ENCODE data around the gene GTF2F2.
"Not testable (repeated sequence)": the region's sequence is repeated elsewhere in the genome, so short reads cannot be mapped to it uniquely, and the experiment has no call there.

The GTF2F2 gene

DNA sequence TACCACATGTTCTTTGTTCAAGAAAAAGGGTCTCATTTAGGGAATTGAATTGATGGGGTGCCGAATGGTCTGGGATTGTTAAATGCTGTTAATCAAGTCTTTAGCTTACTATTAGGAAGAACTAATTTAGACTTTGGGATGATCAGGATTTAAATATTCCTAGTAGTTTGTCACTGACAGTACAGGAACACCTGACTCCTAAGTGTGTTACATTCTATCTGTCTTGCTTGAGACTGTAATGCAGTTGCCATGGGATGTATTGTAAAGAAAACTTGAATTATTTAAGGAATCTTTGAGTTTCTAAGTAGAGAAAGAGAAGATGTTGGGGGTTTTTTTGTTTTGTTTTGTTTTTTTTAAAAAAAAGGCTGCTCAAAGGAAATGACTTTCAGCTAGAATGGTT lies 98.4 kb downstream of the GTF2F2 start:
- DNase-seq (ENCODE audit: low spot score) = no peak

- peak; percentile 30 for DNase-seq (ENCODE audit: low spot score)
Observed at GRCh38 chr13:45219123-45219891, 99.0 kb downstream of the GTF2F2 start.

GRCh38 chr13:45219938-45220375 lies 99.6 kb downstream of the GTF2F2 start:
- DNase-seq (ENCODE audit: low spot score) = peak; percentile 93

DNA sequence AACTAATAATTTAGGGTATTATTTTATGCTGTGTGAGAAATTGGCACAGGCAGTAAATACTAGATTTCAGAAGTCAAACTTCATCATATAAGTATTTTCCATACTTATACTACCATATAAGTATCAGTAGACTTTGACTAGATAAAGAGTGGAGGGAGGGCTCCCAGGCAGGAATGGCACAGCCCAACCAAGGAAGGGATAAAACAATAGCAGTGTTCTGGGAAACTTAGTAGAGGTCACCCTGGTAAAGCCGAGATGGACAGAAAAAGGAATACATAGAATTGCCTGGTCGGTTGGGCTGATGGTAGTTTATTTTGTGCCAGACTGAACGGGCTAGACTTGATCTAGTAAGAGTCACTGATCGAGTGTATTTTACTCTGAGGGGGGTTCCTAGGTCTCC lies 100.1 kb downstream of the GTF2F2 start:
- DNase-seq (ENCODE audit: low spot score) = no peak

DNA sequence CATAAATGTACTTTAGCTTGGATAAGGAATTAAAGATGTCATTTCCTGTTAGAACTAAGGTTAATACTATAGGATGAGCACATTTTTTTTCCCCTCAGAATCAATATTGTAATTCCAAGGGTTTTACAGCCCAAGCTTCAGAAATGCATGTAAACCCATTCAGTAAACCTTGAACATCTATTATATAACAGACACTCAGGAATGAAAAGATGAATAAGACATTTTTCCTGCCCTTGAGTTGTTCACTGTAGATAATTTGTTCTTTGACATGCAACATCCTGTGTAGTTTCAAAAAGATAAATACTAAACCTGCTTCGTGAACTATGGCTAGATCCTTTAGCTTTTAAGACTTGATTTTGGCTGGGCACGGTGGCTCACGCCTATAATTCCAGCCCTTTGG lies 102.2 kb downstream of the GTF2F2 start:
- DNase-seq (ENCODE audit: low spot score) = no peak

DNA sequence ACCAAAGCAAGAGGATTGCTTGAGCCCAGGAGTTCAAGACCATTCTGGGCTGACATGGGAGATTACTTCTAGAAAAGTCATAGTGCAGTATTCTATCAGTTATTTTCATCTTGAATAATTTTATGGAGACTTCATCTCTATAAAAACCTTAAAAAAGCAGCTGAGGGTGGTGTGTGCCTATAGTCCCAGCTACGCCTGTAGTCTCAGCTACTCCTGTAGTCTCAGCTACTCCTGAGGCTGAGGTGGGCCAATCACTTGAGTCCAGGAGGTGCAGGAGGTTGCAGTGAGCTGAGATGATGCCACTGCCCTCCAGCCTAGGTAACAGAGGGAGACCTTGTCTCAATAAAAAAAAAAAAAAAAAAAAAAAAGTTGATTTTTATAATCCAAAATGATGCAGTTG lies 102.6 kb downstream of the GTF2F2 start:
- DNase-seq (ENCODE audit: low spot score) = no peak

DNA sequence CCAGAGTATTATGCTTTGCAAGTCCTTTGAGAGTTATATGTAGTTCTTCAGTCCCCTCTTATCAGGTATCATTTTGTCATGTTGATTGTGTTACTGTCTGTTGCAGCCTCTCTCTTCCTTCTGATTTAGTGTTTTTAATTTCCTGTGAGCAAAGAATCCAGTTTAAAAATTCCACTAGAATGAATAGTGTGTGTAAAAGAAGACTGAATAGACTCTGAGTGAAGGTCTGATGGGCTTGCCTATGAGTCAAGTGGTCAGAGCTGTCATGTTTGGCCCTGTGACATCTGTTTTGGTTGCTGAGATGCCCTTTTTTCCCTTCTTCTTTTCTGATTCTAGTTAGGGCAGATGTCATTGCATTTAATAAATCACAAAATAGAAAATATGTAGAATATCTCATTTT lies 103.9 kb downstream of the GTF2F2 start:
- DNase-seq (ENCODE audit: low spot score) = no peak

- no peak for DNase-seq (ENCODE audit: low spot score)
Observed at GRCh38 chr13:45225370-45225769, 105.1 kb downstream of the GTF2F2 start.

- no peak for DNase-seq (ENCODE audit: low spot score)
Observed at GRCh38 chr13:45226024-45226423, 105.7 kb downstream of the GTF2F2 start.

DNA sequence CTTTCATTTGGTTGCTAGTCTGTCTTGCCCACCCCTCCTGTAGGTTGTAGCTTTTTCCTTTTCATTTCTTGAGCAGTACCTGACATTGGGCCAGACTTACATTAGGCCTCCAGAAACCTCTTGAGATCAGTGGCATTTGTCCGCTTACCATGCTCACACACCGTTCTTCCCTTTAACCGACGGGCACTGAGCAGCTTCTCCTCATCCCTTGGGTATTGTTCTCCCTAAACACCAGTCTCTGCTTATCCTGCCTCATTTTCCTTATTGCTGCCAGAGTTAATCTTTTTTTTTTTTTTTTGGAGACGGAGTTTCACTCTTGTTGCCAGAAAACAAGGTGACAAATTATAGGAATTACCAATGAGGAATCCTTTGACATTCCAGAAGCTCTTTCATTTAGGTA lies 107.7 kb downstream of the GTF2F2 start:
- DNase-seq (ENCODE audit: low spot score) = no peak

DNA sequence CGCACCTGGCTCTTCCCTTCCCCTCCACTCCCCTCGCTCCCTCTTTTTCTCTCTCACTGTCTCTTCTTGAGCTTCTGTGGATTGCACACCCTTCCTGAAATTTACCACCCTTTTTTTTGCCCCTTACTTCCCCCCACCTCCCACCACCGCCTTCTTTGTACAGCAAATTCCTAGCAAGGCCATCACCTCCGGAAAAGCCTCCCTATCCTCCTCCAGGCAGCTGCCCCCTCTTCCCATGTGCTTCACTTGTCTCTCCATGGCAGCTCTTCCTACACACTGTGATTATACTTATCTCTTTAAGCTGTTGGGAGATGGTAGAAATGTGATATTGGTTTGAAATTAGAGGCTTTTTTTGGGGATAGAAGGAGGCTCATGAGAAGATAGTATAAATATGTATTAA lies 108.9 kb downstream of the GTF2F2 start:
- DNase-seq (ENCODE audit: low spot score) = no peak

- DNase-seq (ENCODE audit: low spot score) = no peak
Observed at GRCh38 chr13:45231305-45231704, 111.0 kb downstream of the GTF2F2 start.

- no peak for DNase-seq (ENCODE audit: low spot score)
Observed at GRCh38 chr13:45231722-45232121, 111.4 kb downstream of the GTF2F2 start.

- no peak for DNase-seq (ENCODE audit: low spot score)
Observed at GRCh38 chr13:45232591-45232990, 112.3 kb downstream of the GTF2F2 start.

DNA sequence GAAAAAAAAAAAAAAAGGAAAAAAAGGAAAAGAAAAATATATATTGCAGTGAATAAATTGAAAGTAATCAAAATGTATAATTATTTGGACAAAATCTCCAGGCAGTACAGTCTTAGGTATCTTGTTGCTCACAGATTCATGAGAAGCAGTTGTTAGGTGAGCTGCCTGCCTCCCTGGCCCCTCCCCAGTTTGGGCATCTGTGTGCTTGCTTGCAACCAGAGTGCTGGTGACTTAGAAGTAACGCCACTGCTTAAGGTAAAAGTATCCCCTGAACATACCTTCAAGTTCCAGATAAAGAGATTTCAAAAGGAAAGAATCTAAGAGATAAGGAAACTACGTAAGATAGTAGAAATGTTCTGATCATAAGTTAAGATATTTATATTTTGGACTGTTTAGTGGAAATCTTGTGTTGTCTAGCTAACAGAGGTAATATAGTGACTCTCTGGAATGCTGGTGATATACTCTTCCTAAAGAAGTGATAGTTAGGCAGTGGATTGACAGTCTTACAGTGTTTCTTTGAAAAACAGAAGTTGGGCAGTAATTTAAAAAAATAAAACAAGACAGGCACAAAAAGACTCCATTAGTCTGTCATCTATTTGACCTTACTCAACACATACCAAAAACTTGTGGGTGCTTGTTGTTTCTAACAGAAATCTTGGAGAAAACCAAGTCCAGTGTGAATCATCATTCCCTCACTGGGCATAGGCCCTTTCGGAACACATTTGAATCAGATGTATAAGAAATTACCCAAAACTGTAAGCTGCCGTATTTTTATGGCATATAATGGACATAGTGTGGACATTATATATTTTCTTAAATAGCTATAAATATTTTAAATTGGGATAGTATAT lies 118.9 kb downstream of the GTF2F2 start:
- DNase-seq (ENCODE audit: low spot score) = no peak

DNA sequence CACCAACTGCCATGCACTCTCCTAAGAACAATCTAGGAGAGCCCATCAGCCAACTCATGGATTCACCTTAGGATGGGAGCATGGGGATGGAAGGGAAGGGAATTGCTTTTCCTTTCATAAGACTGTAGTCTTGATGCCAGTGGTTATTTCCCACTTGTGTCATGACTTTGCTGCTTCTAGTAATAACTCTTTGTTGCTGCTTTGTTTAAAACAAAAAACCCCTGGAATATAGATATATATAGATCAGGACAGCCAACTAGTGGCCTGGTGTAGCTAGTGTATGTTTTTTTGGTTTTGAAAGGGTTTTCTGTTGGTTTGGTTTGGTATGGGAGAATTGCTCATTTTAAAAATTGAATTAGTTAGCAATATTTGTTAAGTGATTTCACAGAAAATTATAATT lies 119.8 kb downstream of the GTF2F2 start:
- DNase-seq (ENCODE audit: low spot score) = no peak

GRCh38 chr13:45242070-45242469 lies 121.8 kb downstream of the GTF2F2 start:
- DNase-seq (ENCODE audit: low spot score) = no peak

DNA sequence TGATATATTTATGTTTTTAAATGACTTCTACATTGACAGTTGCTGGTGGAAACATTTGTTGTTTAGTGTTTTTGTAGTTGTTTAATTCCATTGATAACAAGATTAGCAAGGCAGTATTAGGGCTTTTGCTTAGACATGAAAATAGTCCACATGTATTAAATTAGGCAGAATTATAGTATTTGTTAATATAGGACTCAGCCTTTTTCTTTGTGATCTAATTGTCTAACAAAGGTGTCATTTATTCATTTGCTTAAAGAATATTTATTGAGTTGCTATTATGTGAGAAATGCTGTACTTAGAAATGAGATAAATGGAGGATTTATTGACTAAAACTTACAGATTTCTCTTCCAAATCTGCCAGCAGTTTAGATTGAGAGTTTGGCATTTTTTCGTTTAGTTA lies 122.2 kb downstream of the GTF2F2 start:
- DNase-seq (ENCODE audit: low spot score) = no peak

DNA sequence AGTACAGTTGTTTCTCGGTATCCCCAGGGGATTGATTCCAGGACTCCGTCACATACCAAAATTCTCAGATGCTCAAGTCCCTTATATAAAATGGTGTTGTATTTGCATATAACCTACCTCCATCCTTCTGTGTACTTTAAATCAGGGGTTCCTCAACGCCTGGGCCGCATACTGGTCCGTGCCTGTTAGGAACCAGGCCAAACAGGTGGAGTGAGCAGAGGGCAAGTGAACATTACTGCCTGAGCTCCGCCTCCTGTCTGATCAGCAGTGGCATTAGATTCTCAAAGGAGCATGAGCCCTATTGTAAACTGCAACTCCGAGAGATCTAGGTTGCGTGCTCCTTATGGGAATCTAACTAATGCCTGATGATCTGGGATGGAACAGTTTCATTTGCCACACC lies 122.8 kb downstream of the GTF2F2 start:
- no peak for DNase-seq (ENCODE audit: low spot score)

GRCh38 chr13:45244736-45245135 lies 124.4 kb downstream of the GTF2F2 start:
- DNase-seq (ENCODE audit: low spot score) = not testable (repeated sequence)

DNA sequence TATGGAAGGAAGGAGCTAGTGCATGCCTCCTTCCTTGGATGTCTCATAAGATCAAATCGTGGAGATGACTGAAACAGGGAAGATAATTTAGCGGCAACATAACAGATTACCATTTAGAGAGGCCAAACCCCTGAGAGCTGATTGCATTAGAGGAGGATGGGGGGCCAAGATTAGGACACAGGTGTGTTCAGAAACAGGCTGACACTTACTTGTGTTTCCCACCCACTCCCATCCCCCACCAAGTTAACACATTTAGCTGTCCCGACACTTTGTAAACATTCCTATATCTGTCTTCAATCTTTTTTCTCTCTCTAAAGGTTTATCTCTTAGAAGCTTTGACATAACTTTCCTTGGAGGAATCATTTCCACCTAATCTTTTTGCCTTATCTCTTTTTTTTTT lies 129.4 kb downstream of the GTF2F2 start:
- DNase-seq (ENCODE audit: low spot score) = no peak

DNA sequence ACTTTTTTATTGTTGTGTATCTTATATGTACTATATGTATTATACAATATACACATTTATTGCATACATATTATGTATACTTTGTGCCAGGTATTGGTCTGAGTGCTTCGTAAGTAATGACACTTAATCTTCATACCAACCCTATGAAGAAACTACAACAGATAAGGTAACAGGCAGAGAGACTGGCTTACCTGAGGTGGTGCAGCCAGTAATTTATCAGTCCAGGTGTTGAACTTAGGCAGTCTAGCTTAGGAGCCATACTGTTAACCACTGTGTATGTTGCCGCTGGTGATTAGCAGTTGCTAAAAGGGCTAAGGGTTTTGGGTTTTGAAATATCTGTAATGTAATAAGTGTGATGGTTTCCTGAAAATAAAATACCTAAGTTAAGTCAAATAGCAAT lies 134.1 kb downstream of the GTF2F2 start:
- no peak for DNase-seq (ENCODE audit: low spot score)

- no peak for DNase-seq (ENCODE audit: low spot score)
Observed at GRCh38 chr13:45255247-45255987, 135.1 kb downstream of the GTF2F2 start.
